Testis (tissue), 3 donors: Measurements from ENCODE around the gene ATG5. TPM values are rescaled to one million over a fixed set of nuclear protein-coding genes. Genes with fewer than 3 reads are reported as not detected.

Experiments
- DNase-seq: peaks from one replicate; pipeline ENCODE4 v3.0.0-alpha.2; 2019
- H3K27ac ChIP-seq, 2 donors: fragments of 200-600 bp; sonication (generic); one replicate each; pipeline ENCODE4 v1.5.1; 2019
- H3K27me3 ChIP-seq: fragments of 200-600 bp; sonication (generic); one replicate; pipeline ENCODE4 v1.5.1; 2019
- H3K36me3 ChIP-seq: fragments of 200-600 bp; sonication (generic); one replicate; pipeline ENCODE4 v1.5.1; 2017; ENCODE audit warnings: low read depth; ENCODE audit errors: missing control alignments
- H3K4me1 ChIP-seq: fragments of 200-600 bp; sonication (generic); one replicate; pipeline ENCODE4 v1.5.1; 2019
- H3K4me3 ChIP-seq, 2 donors: fragments of 200-600 bp; sonication (generic); one replicate each; pipeline ENCODE4 v1.5.1; 2017 to 2019
- H3K9me3 ChIP-seq: fragments of 200-600 bp; sonication (generic); one replicate; pipeline ENCODE4 v1.5.1; 2017
- POLR2A ChIP-seq: fragments of 450-650 bp; IDR thresholded peaks from one replicate; pipeline ENCODE4 v1.6.1; 2017; ENCODE audit warnings: antibody characterized with exemption, mild to moderate bottlenecking, moderate library complexity
- WGBS, 2 donors: methylation state at CpG; one replicate each; pipeline ENCODE4 v1.1.5; 2018; 5-methylcytosine and 5-hydroxymethylcytosine counted together
- intact Hi-C: fragments of 100-400 bp; cut with DNase I; formaldehyde crosslinking; loops from one replicate; pipeline ENCODE4 v1.15.1; 2023; ENCODE audit warnings: low total_unique reads
- polyA plus RNA-seq: library from polyadenylated mRNA; stranded (reverse); fragments of 350-450 nt; fragmentation: Illumina TruSeq; extraction: RNeasy Lipid Tissue Mini Kit (QIAGEN cat#74804); gene quantifications from one replicate; pipeline ENCODE4 v1.2.3, GENCODE V29; 2014; ENCODE audit warnings: low read depth, low replicate concordance; ENCODE audit not compliant: insufficient read depth
- total RNA-seq, 2 donors: library from RNA; depleted of rRNA; stranded (reverse); fragments of >200 nt; gene quantifications; one replicate each; pipeline ENCODE4 v1.2.3, GENCODE V29; 2016
- TF ChIP-seq, protein P1 (sequence below), 3 experiments: fragments of 450-650 bp in 2 of 3; fragments of 200-600 bp in 1 of 3; sonication (generic) in 1 of 3; IDR thresholded peaks; one replicate each; pipeline ENCODE4 v1.5.1; 2016 to 2019; ENCODE audit warnings: antibody characterized with exemption in 3 of 3, mild to moderate bottlenecking in 2 of 3, moderate library complexity in 1 of 3

The ATG5 gene
- total and polyA plus RNA-seq, 3 donors from 2014 or later: 21.5 to 34.9 (median 27.6) TPM

DNA sequence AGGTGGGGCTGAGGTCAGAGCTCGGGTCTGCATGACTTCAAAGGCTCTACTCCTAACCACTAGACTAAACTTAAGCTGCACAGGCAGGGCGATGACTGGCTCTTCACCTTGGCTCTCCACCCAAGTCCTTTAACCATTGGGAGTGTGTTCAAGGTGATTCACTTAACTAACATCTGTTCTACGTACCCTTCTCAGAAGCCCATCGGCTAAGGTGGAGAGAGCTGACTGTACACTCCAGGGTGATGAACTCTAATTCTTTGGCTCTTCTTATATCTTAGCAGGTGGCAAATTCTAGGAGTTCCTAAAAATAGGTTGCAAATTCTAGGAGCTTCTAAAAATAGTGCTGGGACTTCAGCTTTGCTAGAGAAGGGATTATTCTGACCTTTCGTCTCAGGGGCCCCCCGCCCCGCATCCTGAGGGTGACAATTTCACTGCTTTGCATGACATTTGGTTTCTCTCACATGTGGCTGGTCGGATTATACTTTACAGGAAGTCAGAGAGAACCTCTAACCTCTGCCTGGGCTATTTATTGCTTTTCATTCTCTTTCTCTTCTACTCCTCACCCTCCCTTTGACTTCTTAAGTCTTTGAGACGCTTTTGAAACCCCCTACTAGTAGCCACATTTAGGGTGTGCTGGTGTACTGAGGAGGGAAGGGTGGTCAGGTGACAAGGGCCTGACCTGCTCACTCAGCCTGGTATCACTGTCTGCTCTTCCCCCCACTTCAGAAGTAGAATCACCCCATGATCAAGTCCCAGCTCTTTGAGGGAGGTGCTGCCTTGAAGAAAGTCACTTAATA, 183.9 kb downstream of the ATG5 start:
- Histone ChIP-seq H3K4me1 (no peaks in the 10 kb centered on the region), H3K9me3 (no peaks in the 10 kb centered on the region), H3K4me3 (no peak overlapping the region), H3K36me3 (no peaks in the 10 kb centered on the region), H3K27me3 (no peaks in the 10 kb centered on the region), H3K27ac (no peak overlapping the region)
- intact Hi-C loops: no loop called here
- no peak for TF ChIP-seq POLR2A
- TF ChIP-seq, protein P1, sequence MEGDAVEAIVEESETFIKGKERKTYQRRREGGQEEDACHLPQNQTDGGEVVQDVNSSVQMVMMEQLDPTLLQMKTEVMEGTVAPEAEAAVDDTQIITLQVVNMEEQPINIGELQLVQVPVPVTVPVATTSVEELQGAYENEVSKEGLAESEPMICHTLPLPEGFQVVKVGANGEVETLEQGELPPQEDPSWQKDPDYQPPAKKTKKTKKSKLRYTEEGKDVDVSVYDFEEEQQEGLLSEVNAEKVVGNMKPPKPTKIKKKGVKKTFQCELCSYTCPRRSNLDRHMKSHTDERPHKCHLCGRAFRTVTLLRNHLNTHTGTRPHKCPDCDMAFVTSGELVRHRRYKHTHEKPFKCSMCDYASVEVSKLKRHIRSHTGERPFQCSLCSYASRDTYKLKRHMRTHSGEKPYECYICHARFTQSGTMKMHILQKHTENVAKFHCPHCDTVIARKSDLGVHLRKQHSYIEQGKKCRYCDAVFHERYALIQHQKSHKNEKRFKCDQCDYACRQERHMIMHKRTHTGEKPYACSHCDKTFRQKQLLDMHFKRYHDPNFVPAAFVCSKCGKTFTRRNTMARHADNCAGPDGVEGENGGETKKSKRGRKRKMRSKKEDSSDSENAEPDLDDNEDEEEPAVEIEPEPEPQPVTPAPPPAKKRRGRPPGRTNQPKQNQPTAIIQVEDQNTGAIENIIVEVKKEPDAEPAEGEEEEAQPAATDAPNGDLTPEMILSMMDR (IDR thresholded peaks at IDR 0.05): no peak
- DNase-seq: no peak
- 84 to 85% methylated on average over 9 of the region's 9 CpGs for WGBS, 2 donors

DNA sequence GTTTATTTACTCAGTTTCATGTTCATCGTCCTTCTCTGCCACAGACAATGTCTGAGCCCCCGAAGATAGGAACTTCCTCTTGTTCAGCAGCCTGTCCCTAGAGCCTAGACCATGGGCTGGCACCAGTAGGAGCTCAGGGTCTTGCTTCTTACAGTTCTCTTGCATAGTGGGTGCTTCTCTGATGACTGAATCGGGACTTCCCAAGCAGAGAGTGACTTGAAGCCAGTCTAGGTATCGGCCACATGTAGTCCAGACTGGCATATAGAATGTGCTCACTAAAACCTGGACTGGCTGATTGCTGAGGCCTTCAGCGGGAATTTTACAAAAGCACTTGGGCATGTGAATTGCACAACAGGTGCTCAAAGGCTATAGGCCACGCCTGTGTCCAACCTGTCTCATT, 187.4 kb downstream of the ATG5 start:
- no peaks in the 10 kb centered on the region for H3K4me1 ChIP-seq
- no peak for DNase-seq
- H3K27ac ChIP-seq: no peak overlapping the region
- H3K9me3 ChIP-seq: no peaks in the 10 kb centered on the region
- H3K27me3 ChIP-seq: no peaks in the 10 kb centered on the region
- intact Hi-C loops: no loop called here
- H3K4me3 ChIP-seq: no peak overlapping the region
- H3K36me3 ChIP-seq: no peaks in the 10 kb centered on the region
- WGBS, 2 donors: 74 to 83% methylated on average over 6 of the region's 6 CpGs
- TF ChIP-seq, protein P1 (IDR thresholded peaks at IDR 0.05): no peak
- no peak for TF ChIP-seq POLR2A

DNA sequence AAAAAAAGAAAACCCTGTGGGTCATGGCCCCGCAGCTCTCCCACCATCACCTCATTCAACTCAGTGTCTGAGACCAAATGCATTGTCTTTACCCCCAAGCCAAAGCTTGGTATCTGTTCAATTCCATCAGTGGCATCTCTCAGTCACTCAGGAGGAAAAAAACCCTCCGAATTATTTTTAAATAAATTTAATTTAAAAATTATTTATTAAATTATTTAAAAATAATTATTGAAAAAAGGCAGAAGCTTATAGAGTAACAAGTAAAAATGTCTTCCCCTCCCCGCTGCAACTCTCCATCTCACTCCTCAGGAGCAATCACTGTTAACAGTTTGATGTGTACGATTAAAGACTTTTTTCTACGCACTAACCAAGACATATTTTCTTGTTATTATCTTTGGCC, 188.7 kb downstream of the ATG5 start:
- no peaks in the 10 kb centered on the region for H3K36me3 ChIP-seq
- intact Hi-C loops: no loop called here
- H3K27ac ChIP-seq: no peak overlapping the region
- no peaks in the 10 kb centered on the region for H3K4me1 ChIP-seq
- H3K9me3 ChIP-seq: no peaks in the 10 kb centered on the region
- no peaks in the 10 kb centered on the region for H3K27me3 ChIP-seq
- WGBS, 2 donors: 94 to 97% methylated on average over 5 of the region's 5 CpGs
- TF ChIP-seq POLR2A: no peak
- TF ChIP-seq, protein P1 (IDR thresholded peaks at IDR 0.05): no peak
- no peak overlapping the region for H3K4me3 ChIP-seq
- DNase-seq: no peak

DNA sequence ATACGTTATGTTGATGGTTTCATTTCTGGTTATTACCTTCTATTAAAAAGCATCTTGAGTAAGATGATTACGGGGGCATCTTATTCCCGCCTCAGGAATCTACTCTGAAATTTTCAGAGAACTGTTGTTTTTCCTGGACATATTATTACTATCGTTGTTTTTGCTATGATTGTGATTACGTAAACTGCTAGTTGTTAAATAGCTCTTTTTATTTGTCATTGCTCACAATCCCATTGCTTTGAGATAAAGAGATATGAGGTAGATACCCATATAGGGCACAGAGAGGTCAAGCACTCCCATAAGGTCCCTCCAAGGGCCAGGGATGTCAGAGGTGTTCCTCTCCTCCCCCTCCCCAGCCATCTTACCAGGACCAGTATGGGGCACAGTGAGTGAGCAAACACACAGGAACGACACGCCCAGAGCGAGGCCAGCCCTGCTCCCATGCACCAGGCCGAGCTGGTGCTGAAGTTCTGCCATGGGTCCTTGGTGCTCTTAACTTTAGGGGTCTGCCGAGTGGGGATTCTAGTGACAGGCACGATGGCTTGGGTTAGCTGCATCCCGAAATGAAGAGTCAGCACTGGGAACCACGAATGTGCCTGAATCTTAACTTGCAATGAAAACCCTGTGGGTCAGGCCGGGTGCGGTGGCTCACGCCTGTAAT, 189.5 kb downstream of the ATG5 start:
- H3K36me3 ChIP-seq: no peaks in the 10 kb centered on the region
- DNase-seq: no peak
- TF ChIP-seq, protein P1 (IDR thresholded peaks at IDR 0.05): no peak
- intact Hi-C loops: no loop called here
- H3K27ac ChIP-seq: no peak overlapping the region
- 90 to 92% methylated on average over 13 to 16 of the region's 16 CpGs for WGBS, 2 donors
- no peaks in the 10 kb centered on the region for H3K4me1 ChIP-seq
- no peaks in the 10 kb centered on the region for H3K27me3 ChIP-seq
- no peaks in the 10 kb centered on the region for H3K9me3 ChIP-seq
- H3K4me3 ChIP-seq: no peak overlapping the region
